HG02759 (cell line): ENCODE measurements around the gene CFAP68.
"Not testable (repeated sequence)": the region's sequence is repeated elsewhere in the genome, so short reads cannot be mapped to it uniquely, and the experiment has no call there.

Experiments used
- ATAC-seq: cut with Tn5 transposase; IDR thresholded peaks from one replicate; pipeline ENCODE4 v1.9.1; 2021; ENCODE audit warnings: mild to moderate bottlenecking, moderate library complexity; ENCODE audit not compliant: unreplicated experiment

Gene CFAP68

DNA sequence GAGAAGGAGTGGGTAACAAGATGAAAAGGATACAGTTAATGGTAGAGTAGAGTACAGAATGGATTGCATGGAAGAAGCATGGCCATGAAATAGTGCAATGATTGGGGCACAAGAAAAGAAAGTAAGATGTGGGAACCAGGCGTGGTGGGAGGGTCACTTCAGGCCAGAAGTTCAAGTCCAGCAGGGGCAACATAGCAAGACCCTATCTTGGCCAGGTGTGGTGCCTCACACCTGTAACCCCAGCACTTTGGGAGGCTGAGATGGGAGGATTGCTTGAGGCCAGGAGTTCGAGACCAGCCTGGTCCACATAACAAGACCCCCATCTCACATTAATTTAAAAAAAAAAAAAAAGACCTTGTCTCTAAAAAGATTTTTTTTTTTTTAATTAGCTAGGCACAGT, 38.0 kb downstream of the CFAP68 start:
- ATAC-seq = no peak

DNA sequence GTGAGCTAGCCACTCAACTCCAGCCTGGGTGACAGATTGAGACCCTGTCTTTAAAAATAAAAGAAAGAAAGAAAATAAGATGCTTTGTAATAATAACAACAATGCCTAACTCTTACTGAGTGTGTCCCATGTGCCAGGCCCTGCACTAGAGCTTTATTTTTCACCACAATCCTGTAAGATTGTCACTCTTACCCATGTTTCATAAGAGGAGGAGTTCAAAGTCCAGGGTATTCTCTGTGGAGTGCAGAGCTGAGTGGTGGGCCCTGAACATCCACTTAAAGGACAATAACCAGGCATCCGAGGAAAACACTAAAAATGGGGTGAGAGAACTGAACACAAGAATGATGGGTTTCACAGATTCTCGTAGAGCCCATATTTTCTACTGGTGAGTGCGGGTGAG, 38.4 kb downstream of the CFAP68 start:
- no peak for ATAC-seq

DNA sequence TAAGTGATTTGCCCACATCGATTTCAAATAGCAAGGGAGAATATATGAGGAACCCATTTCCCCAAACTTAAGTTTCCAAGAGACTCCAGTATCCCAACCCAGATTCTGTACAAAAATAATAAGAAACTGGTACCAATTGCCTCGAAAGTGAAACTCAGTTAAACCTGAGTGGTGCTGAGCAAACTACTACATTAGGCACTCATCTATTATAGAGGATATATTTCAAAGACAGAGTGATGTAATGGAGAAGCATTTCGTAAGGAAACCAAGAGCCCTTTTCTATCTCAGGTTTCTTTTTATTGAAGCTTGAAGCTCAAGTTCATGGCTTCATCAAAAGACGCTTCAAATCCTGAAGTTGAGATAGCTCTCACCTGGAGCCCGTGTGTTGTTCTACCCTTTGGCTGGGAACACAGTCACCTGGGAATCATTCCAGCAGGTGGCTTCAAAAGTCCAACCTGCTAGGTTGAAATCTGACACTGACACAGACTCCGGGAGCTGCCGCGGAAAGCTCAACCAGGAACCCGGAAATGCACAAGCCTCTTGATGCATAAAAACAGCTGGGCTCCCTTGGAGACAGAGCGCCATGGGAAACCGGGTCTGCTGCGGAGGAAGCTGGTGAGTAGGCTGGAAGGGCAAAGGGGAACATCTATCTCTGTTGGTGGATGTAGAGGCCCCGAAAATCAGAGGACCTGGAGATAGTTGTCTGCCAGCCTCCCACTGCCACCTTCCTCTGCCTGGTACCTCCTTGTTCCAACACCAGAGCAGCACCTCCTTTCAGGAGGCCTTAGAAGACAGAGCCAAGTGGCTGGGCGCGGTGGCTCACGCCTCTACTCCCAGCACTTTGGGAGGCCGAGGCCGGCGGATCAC, 39.3 kb downstream of the CFAP68 start, which contains the start of gene C11orf52:
Gene C11orf52, plus strand, starts transcription at position 524 of the 867 bp plus-strand sequence. Its CDS starts 60 bp downstream, at position 584.
- no peak for ATAC-seq

DNA sequence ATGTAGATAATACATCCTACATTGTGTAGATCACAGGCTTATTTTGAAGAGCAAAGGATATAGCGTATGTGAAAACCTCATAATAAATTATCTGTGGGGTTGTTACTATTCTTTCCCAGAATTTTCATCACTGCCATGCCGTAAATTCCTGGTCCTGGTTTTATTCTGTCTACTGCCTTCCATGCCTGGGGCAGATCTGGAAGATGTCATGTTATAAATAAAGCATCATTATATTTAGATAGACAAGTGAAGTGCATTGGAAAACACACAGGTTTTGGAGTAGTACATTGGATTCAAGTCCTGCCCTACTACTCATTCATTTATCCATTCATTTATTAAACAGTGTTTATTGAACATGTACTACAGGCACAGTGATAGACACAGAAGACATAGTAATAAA, 41.6 kb downstream of the CFAP68 start:
- no peak for ATAC-seq

DNA sequence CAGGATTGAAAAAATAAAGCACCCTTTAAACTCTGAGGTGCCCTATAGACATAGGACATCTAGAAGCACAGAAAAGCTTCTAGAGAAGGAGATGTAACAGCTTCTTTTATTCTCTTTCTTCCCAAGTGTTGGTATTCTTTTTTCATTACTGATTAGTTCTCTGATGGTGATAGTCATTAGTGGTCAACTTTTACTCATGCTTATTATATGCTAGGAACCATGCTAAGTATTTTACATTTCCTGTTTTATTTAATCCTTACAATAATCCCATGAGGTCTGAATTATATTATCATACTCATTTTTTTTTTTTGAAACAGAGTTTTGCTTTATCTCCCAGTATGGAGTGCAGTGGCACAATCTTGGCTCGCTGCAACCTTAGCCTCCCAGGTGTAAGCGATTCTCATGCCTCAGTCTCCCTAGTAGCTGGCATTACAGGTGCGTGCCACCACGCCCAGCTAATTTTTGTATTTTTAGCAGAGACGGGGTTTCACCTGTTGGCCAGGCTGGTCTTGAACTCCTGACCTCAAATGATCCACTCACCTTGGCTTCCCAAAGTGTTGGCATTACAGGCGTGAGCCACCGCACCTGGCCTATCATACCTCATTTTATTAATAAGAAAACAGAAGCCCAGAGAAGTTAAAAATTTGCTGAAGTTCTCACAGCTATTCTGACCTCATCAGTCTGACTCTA, 42.3 kb downstream of the CFAP68 start:
- ATAC-seq = no peak

DNA sequence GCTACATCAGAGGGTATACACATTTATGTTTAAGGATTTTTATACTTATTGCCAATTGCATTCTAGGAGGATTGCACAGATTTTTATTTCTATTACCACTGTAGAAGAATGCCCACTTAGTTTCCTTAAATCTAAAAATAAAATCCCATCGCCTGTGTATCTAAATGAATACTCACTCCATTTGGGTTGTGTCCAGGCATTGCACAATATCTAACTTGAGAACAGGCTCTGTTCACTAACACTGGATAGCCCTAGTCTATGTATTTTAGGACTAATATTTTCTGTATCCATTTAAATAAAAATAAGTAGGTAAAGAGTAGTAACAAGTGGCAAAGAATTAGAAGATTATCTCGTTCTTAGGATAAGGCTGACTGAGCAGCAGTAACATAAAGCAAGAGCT, 43.5 kb downstream of the CFAP68 start:
- ATAC-seq = no peak

DNA sequence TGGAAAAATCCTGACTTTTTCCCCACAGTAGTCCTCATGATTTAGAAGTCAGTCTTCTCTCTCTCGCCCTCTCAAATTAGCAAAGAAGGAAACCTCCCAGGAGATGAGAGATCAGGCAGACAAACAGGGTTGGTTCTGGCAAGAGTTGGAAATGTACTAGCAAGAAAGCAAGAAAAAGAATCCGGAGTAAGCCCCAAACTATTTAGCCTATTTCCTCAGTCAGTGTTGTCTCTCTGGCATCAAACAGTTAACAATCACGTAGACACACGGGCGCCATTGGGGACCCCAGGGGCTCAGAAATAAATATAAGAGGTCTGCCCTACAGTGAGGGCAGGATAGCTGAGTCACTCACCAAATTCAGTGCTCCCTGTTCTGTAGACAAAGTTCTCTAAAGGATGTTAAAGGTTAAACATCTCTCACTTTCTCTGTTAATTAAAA, 44.0 kb downstream of the CFAP68 start:
- ATAC-seq = no peak

DNA sequence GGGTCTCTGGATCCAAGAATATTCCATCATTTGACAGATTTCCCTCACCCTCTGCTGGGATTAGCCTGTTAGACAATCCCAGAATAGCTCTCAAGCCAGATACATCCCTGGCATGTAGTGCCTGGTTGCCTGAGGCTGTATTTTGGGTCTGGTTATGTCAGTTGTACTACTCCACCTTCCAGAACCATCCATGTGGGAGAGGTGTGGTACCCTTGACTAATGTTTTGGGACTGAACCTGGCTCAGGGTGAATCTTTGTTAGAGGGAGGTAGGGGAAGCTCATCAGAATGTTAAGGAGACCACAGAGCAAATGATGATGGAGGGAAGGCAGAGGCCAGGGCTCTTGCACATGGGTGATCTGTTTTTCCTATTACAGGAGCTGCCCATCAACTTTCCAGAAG, 44.6 kb downstream of the CFAP68 start:
- no peak for ATAC-seq

DNA sequence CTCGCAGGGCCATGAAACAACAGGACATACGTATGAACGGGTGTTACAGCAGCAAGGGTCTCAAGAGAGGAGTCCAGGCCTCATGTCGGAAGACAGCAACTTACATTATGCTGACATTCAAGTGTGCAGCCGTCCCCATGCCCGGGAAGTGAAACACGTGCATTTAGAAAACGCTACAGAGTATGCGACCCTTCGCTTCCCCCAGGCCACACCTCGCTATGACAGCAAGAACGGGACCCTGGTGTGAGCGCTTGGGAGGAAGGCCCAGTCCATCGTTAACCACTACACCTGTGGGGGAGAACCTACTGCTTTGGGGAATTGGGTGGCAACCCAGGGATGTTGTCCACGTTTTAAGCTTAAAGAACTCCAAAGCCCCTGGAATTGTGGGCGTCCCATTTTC, 46.6 kb downstream of the CFAP68 start:
- no peak for ATAC-seq

DNA sequence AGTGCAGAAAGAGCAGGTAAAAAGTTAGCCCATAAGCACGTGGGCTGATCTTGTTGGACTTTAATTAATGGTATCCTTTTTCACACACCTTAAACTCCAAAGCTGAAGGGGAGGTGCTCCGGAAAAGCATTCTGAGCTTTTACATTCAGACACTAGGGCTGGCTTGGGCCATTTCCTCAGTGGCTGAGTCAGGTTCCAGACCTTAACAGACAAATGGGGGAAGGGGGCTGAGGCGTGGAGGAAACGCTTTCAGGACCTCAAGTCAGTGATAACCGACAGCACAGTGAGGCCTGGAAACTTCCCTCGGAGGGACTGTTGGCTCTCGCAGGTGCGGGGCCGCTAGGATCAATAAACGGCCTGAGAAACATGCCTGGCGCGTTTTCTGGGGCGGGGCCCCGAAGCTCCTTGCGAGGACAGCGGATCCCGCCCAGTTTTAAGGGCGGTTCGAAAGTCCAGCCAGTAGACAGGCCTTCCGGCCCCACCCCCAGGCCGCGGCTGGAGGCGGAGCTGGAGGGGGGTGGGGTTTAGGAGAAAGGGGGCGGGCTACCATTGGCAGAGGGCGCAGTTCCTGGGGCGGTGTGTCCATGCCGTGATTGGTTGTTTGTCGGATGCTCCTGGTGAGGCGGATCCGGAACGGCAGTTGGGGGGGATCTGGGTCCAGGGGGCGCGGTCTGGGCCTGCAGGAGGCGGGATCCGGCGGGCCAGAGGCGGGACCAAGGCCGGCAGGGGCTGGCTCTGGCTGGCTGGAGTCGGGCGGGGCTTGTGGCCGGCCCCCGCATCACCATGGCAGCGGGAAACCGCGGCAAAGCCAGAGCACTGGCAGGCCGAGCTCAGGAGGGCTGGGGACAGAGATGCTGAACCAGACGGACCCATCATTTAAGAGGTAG, 47.4 kb downstream of the CFAP68 start:
- peak; percentile 93 for ATAC-seq

DNA sequence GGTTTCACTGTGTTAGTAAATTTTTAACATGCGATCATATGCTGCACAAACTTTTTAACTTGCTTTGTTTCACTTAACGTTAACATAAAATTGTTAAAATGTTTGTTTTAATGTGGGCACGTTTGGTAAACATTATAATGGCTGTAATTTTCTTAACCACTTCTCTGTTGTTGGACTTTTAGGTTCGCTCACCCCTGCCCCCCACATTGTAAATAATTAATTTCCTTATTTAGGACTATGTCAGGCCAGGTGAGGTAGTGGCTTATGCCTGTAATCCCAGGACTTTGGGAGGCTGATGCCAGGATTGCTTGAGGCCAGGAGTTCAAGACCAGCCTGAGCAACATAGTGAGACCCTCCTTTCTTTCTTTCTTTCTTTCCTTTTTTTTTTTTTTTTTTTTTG, 51.1 kb downstream of the CFAP68 start:
- ATAC-seq = no peak

DNA sequence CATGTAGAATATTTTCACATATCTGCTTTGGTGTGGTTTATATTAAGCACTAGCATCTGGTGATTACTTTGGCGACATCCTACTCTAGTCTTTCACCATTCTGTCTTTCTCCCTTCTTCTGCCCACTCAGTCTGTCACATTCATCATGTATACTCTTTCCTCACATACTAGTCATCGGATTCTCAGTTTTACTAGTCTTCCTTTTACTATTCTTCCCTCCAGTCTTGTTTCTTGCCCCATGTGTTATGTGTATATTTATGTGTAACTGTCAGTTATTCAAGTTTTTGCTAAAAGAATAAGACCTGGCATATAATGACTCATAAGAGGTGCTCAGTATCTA, 53.2 kb downstream of the CFAP68 start:
- no peak for ATAC-seq

DNA sequence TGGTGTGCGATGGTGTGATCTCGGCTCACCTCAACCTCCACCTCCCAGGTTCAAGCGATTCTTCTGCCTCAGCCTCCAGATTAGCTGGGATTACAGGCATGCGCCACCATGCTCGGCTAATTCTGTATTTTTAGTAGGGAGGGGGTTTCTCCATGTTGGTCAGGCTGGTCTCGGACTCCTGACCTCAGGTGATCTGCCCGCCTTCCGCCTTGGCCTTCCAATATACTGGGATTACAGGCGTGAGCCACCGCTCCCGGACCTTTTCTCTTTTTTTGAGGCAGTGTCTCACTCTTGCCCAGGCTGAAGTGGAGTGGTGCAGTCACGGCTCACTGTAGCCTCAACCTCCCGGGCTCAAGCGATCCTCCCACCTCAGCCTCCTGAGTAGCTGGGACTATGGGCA, 53.8 kb downstream of the CFAP68 start:
- not testable (repeated sequence) for ATAC-seq

DNA sequence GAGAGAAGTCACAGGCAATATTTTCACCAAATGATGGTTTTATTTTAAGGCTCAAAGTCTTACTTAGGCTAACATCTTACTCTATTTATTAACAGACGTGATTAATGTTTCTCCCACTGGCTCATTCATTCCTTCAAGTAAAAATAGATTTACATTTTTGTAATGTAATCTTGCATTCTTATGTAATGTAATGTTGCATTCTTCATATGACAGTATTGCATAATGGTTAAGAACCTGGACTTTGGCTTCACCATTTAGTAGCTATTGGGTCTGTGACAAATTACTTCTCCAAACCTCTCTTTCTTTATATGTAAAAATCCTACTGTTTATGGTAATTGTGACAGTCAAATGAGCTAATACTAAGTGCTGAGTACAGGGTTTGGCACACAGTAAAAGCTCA, 54.5 kb downstream of the CFAP68 start:
- no peak for ATAC-seq

DNA sequence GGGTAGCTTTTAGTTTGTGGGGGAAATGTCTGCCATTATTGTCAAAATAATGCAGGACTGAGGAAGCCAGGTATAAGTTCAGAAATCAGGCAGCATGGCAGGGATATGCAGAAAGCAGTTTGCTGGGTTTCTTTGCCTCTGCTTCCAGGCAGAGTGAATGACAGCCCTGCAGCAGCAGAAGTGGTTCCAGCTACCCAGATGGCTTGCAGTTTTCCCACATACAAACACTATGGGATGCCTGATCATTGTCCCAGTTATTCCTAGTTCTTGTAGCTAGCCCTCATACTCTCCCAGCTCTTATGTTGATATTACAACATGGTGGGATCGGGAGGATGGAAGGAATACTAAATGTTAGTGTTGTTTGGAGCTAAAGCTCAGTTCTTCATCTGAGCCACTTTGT, 55.0 kb downstream of the CFAP68 start:
- no peak for ATAC-seq
